Neuron (in vitro differentiated cells): ENCODE results near the gene MRPL10.

Experiments used
- H2AFZ ChIP-seq: one replicate; pipeline ENCODE4 v1.6.1; 2013; ENCODE audit warnings: low read depth, mild to moderate bottlenecking, inconsistent platforms, low read length, moderate library complexity
- H3K27me3 ChIP-seq: one replicate; pipeline ENCODE4 v1.6.1; 2013; ENCODE audit warnings: low read length; ENCODE audit not compliant: insufficient read depth
- H3K36me3 ChIP-seq: one replicate; pipeline ENCODE4 v1.6.1; 2013; ENCODE audit warnings: low read length; ENCODE audit not compliant: insufficient read depth
- H3K4me1 ChIP-seq: one replicate; pipeline ENCODE4 v1.6.1; 2013; ENCODE audit warnings: low read length; ENCODE audit not compliant: insufficient read depth
- H3K4me3 ChIP-seq: 2 replicates; pipeline ENCODE4 v1.5.1; 2013; ENCODE audit warnings: mild to moderate bottlenecking, low read length, moderate library complexity
- H3K9me3 ChIP-seq: one replicate; pipeline ENCODE4 v1.6.1; 2013; ENCODE audit warnings: low read length

MRPL10 gene

GRCh38 chr17:47831003-47831933 is at the start of gene MRPL10, which contains the start of gene LRRC46:
MRPL10 (minus strand) TSS chr17:47831541; CDS start chr17:47831511, 30 bp downstream.
LRRC46 (plus strand) TSS chr17:47831670; CDS start chr17:47831990, 320 bp downstream.
- no peaks in the 10 kb centered on the region for H3K27me3 ChIP-seq
- H3K36me3 ChIP-seq: peaks cover 24% of the 10 kb centered on the region
- peak within 1 kb of the TSS; percentile 80 for H3K4me3 ChIP-seq
- H2AFZ ChIP-seq: peak within 1 kb of the TSS; percentile 19
- peaks cover 14% of the 10 kb centered on the region for H3K4me1 ChIP-seq
- H3K9me3 ChIP-seq: no peaks in the 10 kb centered on the region

- Histone ChIP-seq H3K4me3 (no peak overlapping the region), H3K27me3 (peaks cover 57% of the 10 kb centered on the region), H3K4me1 (no peaks in the 10 kb centered on the region), H3K9me3 (no peaks in the 10 kb centered on the region), H3K36me3 (no peaks in the 10 kb centered on the region), H2AFZ (no peak overlapping the region)
Measured at GRCh38 chr17:47879776-47880454, 48.6 kb upstream of the MRPL10 start.

- Histone ChIP-seq H3K27me3 (peaks cover 56% of the 10 kb centered on the region), H3K36me3 (no peaks in the 10 kb centered on the region), H3K4me1 (no peaks in the 10 kb centered on the region), H2AFZ (no peak overlapping the region), H3K9me3 (no peaks in the 10 kb centered on the region), H3K4me3 (no peak overlapping the region)
Measured at GRCh38 chr17:47879028-47879585, 47.8 kb upstream of the MRPL10 start.

GRCh38 chr17:47878203-47879027 is 47.1 kb upstream of the MRPL10 start:
- no peaks in the 10 kb centered on the region for H3K36me3 ChIP-seq
- H3K4me1 ChIP-seq: no peaks in the 10 kb centered on the region
- no peaks in the 10 kb centered on the region for H3K9me3 ChIP-seq
- H3K4me3 ChIP-seq: no peak overlapping the region
- no peak overlapping the region for H2AFZ ChIP-seq
- peaks cover 54% of the 10 kb centered on the region for H3K27me3 ChIP-seq

- Histone ChIP-seq H2AFZ (no peak overlapping the region), H3K4me3 (no peak overlapping the region), H3K27me3 (peaks cover 61% of the 10 kb centered on the region), H3K9me3 (no peaks in the 10 kb centered on the region), H3K4me1 (no peaks in the 10 kb centered on the region), H3K36me3 (no peaks in the 10 kb centered on the region)
Measured at GRCh38 chr17:47877368-47878034, 46.2 kb upstream of the MRPL10 start.

- Histone ChIP-seq H3K4me3 (no peak overlapping the region), H3K4me1 (no peaks in the 10 kb centered on the region), H3K36me3 (no peaks in the 10 kb centered on the region), H3K9me3 (no peaks in the 10 kb centered on the region), H2AFZ (no peak overlapping the region), H3K27me3 (peaks cover 71% of the 10 kb centered on the region)
Measured at GRCh38 chr17:47875011-47875985, 44.0 kb upstream of the MRPL10 start.

GRCh38 chr17:47873200-47874090 is 42.1 kb upstream of the MRPL10 start:
- no peaks in the 10 kb centered on the region for H3K9me3 ChIP-seq
- H3K36me3 ChIP-seq: no peaks in the 10 kb centered on the region
- H2AFZ ChIP-seq: no peak overlapping the region
- no peaks in the 10 kb centered on the region for H3K4me1 ChIP-seq
- no peak overlapping the region for H3K4me3 ChIP-seq
- H3K27me3 ChIP-seq: peaks cover 73% of the 10 kb centered on the region

GRCh38 chr17:47872651-47873161 is 41.4 kb upstream of the MRPL10 start:
- no peaks in the 10 kb centered on the region for H3K9me3 ChIP-seq
- peaks cover 70% of the 10 kb centered on the region for H3K27me3 ChIP-seq
- no peak overlapping the region for H2AFZ ChIP-seq
- no peaks in the 10 kb centered on the region for H3K4me1 ChIP-seq
- no peaks in the 10 kb centered on the region for H3K36me3 ChIP-seq
- no peak overlapping the region for H3K4me3 ChIP-seq

- H3K4me3 ChIP-seq: no peak overlapping the region
Measured at GRCh38 chr17:47872019-47872650, 40.8 kb upstream of the MRPL10 start.

GRCh38 chr17:47871048-47871447 is 39.7 kb upstream of the MRPL10 start:
- Histone ChIP-seq H2AFZ (no peak overlapping the region), H3K27me3 (peaks cover 79% of the 10 kb centered on the region), H3K9me3 (no peaks in the 10 kb centered on the region), H3K36me3 (no peaks in the 10 kb centered on the region), H3K4me1 (no peaks in the 10 kb centered on the region), H3K4me3 (no peak overlapping the region)

More at GRCh38 chr17:47872019-47872650, 40.8 kb upstream of the MRPL10 start:
- Histone ChIP-seq H3K4me1 (no peaks in the 10 kb centered on the region), H3K27me3 (peaks cover 69% of the 10 kb centered on the region), H3K36me3 (no peaks in the 10 kb centered on the region), H3K9me3 (no peaks in the 10 kb centered on the region), H2AFZ (no peak overlapping the region)
